HG03439 (cell line): ENCODE data around the gene SEPTIN10.

ENCODE experiments used
- ATAC-seq: cut with Tn5 transposase; IDR thresholded peaks from one replicate; pipeline ENCODE4 v1.9.1; 2021; ENCODE audit warnings: mild to moderate bottlenecking, moderate library complexity; ENCODE audit not compliant: unreplicated experiment

The SEPTIN10 gene

GRCh38 chr2:109526442-109526970 is 87.3 kb downstream of the SEPTIN10 start:
- no peak for ATAC-seq

- no peak for ATAC-seq
These were observed 87.9 kb downstream of the SEPTIN10 start for GRCh38 chr2:109525836-109526235.

GRCh38 chr2:109523536-109524361 is 90.0 kb downstream of the SEPTIN10 start:
- no peak for ATAC-seq

GRCh38 chr2:109523121-109523520 is 90.6 kb downstream of the SEPTIN10 start:
- ATAC-seq = no peak

GRCh38 chr2:109522063-109522374 is 91.7 kb downstream of the SEPTIN10 start:
- ATAC-seq = no peak

GRCh38 chr2:109521233-109522062 is 92.3 kb downstream of the SEPTIN10 start:
- no peak for ATAC-seq

GRCh38 chr2:109519513-109519912 is 94.3 kb downstream of the SEPTIN10 start:
- no peak for ATAC-seq

GRCh38 chr2:109517118-109517889 is 96.5 kb downstream of the SEPTIN10 start:
- no peak for ATAC-seq

- ATAC-seq = no peak
These were observed 97.2 kb downstream of the SEPTIN10 start for GRCh38 chr2:109516445-109517117.

GRCh38 chr2:109514857-109515256 is 98.9 kb downstream of the SEPTIN10 start:
- ATAC-seq = no peak

- peak; percentile 65 for ATAC-seq
These were observed 99.8 kb downstream of the SEPTIN10 start for GRCh38 chr2:109513749-109514588.

- ATAC-seq = no peak
These were observed 100.5 kb downstream of the SEPTIN10 start for GRCh38 chr2:109513230-109513629.

- ATAC-seq = no peak
These were observed 101.7 kb downstream of the SEPTIN10 start for GRCh38 chr2:109512076-109512475.

GRCh38 chr2:109511168-109511567 is 102.6 kb downstream of the SEPTIN10 start:
- ATAC-seq = no peak

- no peak for ATAC-seq
These were observed 103.4 kb downstream of the SEPTIN10 start for GRCh38 chr2:109510136-109511028.

GRCh38 chr2:109508556-109508955 is 105.2 kb downstream of the SEPTIN10 start:
- no peak for ATAC-seq

GRCh38 chr2:109507828-109508227 is 105.9 kb downstream of the SEPTIN10 start:
- no peak for ATAC-seq

GRCh38 chr2:109507217-109507616 is 106.5 kb downstream of the SEPTIN10 start:
- ATAC-seq = no peak

GRCh38 chr2:109503191-109503590 is 110.6 kb downstream of the SEPTIN10 start:
- no peak for ATAC-seq
